Osteocyte (in vitro differentiated cells): ENCODE measurements around the gene DNAL1. TPM values are rescaled to one million over a fixed set of nuclear protein-coding genes. Genes with fewer than 3 reads are reported as not detected.
A peak's percentile ranks its signal among the peaks of the same experiment; 100 is the strongest.

Experiments
- DNase-seq: peaks from one replicate; pipeline ENCODE4 v3.0.0; 2021; ENCODE audit warnings: mixed read lengths; ENCODE audit not compliant: unreplicated experiment; ENCODE audit errors: extremely low spot score
- H3K27ac Mint-ChIP-seq: one replicate; pipeline ENCODE4 v1.8.0; 2021; ENCODE audit warnings: mild to moderate bottlenecking, mixed read lengths; ENCODE audit not compliant: unreplicated experiment
- H3K27me3 Mint-ChIP-seq: one replicate; pipeline ENCODE4 v1.8.0; 2021; ENCODE audit warnings: mixed read lengths; ENCODE audit not compliant: unreplicated experiment
- H3K36me3 Mint-ChIP-seq: one replicate; pipeline ENCODE4 v1.8.0; 2021; ENCODE audit warnings: mixed read lengths; ENCODE audit not compliant: unreplicated experiment
- H3K4me1 Mint-ChIP-seq: one replicate; pipeline ENCODE4 v1.8.0; 2021; ENCODE audit warnings: mixed read lengths; ENCODE audit not compliant: unreplicated experiment
- H3K4me3 Mint-ChIP-seq: one replicate; pipeline ENCODE4 v1.8.0; 2021; ENCODE audit warnings: mild to moderate bottlenecking, moderate library complexity, mixed read lengths; ENCODE audit not compliant: unreplicated experiment
- H3K9me3 Mint-ChIP-seq: one replicate; pipeline ENCODE4 v1.8.0; 2021; ENCODE audit warnings: mixed read lengths; ENCODE audit not compliant: unreplicated experiment
- CTCF ChIP-seq: fragments of 200-600 bp; sonication (generic); IDR thresholded peaks from 2 replicates; pipeline ENCODE4 v1.5.0; 2021; ENCODE audit warnings: antibody characterized with exemption, mild to moderate bottlenecking, moderate library complexity
- total RNA-seq: library from RNA; stranded (reverse); gene quantifications from 2 replicates; pipeline ENCODE4 v1.2.1, GENCODE V29; 2021

DNAL1 gene
- total RNA-seq, 1 donor from 2014 or later = 12.5 TPM

- no peak overlapping the region for H3K4me3 Mint-ChIP-seq
- H3K9me3 Mint-ChIP-seq = no peaks in the 10 kb centered on the region
- peaks cover 31% of the 10 kb centered on the region for H3K4me1 Mint-ChIP-seq
- H3K27me3 Mint-ChIP-seq = no peaks in the 10 kb centered on the region
- no peak overlapping the region for H3K27ac Mint-ChIP-seq
- no peak for TF ChIP-seq CTCF
- no peak for DNase-seq
- peaks cover 51% of the 10 kb centered on the region for H3K36me3 Mint-ChIP-seq
Observed at GRCh38 chr14:73731111-73731510, 86.3 kb downstream of the DNAL1 start.

GRCh38 chr14:73732006-73732405, 87.2 kb downstream of the DNAL1 start:
- Mint-ChIP-seq H3K27me3 (no peaks in the 10 kb centered on the region), H3K27ac (peak overlapping the region; percentile 38), H3K9me3 (no peaks in the 10 kb centered on the region), H3K4me1 (peaks cover 22% of the 10 kb centered on the region), H3K4me3 (no peak overlapping the region), H3K36me3 (peaks cover 53% of the 10 kb centered on the region)
- TF ChIP-seq CTCF = no peak
- no peak for DNase-seq

GRCh38 chr14:73736842-73737241, 92.1 kb downstream of the DNAL1 start:
- Mint-ChIP-seq H3K4me3 (no peak overlapping the region), H3K36me3 (peaks cover 31% of the 10 kb centered on the region), H3K9me3 (no peaks in the 10 kb centered on the region), H3K27ac (peak overlapping the region; percentile 24), H3K4me1 (peaks cover 26% of the 10 kb centered on the region), H3K27me3 (no peaks in the 10 kb centered on the region)
- no peak for DNase-seq
- no peak for TF ChIP-seq CTCF

- H3K27me3 Mint-ChIP-seq = no peaks in the 10 kb centered on the region
- peaks cover 44% of the 10 kb centered on the region for H3K4me1 Mint-ChIP-seq
- no peak overlapping the region for H3K4me3 Mint-ChIP-seq
- H3K27ac Mint-ChIP-seq = no peak overlapping the region
- TF ChIP-seq CTCF = no peak
- H3K9me3 Mint-ChIP-seq = no peaks in the 10 kb centered on the region
- DNase-seq = no peak
- H3K36me3 Mint-ChIP-seq = peaks cover 23% of the 10 kb centered on the region
Observed at GRCh38 chr14:73738518-73739173, 93.9 kb downstream of the DNAL1 start.

- H3K36me3 Mint-ChIP-seq = peaks cover 22% of the 10 kb centered on the region
- H3K4me1 Mint-ChIP-seq = peaks cover 51% of the 10 kb centered on the region
- no peak overlapping the region for H3K4me3 Mint-ChIP-seq
- no peaks in the 10 kb centered on the region for H3K27me3 Mint-ChIP-seq
- H3K9me3 Mint-ChIP-seq = no peaks in the 10 kb centered on the region
- DNase-seq = no peak
- H3K27ac Mint-ChIP-seq = peak overlapping the region; percentile 57
- no peak for TF ChIP-seq CTCF
Observed at GRCh38 chr14:73739174-73739898, 94.5 kb downstream of the DNAL1 start.
